HL-60/S4 treated with phorbol 12-myristate 13-acetate at 8.2 ng/mL for 4 days and 3 days (cell line): ENCODE data around the gene SIPA1L3.
"Not testable (repeated sequence)": the region's sequence is repeated elsewhere in the genome, so short reads cannot be mapped to it uniquely, and the experiment has no call there.

Source experiments
- in situ Hi-C: fragments of 300-500 bp; cut with MboI; formaldehyde crosslinking; loops from 2 replicates; pipeline ENCODE4 v1.15.0; 2022; ENCODE audit warnings: low sequenced_read_pairs

SIPA1L3 gene

DNA sequence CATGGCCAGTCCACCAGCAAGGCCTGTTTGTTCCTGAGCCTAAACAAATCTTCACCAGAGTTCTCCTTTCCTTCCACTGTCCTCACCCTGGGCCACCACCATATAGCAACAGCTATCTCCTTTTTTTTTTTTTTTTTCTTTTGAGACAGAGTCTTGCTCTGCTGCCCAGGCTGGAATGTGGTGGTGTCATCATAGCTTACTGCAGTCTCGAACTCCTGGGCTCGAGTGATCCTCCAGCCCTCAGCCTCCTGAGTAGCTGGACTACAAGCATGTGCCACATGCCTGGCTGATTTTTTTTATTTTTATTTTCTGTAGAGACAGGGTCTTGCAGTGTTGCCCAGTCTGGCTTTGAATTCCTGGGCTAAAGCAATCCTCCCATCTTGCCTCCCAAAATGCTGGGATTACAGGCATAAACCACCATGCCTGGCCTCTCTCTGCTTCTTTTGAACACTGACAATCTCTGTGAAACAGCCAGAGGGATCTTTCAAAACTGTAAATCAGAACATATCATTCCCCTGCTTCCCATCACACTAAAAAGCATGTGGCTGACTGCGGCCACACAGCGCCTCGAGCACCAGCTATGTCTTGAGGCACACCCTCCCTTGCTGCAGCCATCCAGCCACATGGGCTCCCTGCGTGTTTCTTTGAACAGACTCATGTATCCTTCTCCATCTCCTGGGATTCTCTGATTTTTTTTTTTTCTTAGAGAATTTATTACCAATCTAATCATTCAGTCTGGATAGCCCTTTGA, 110.6 kb downstream of the SIPA1L3 start:
- in situ Hi-C loops = no loop called here

DNA sequence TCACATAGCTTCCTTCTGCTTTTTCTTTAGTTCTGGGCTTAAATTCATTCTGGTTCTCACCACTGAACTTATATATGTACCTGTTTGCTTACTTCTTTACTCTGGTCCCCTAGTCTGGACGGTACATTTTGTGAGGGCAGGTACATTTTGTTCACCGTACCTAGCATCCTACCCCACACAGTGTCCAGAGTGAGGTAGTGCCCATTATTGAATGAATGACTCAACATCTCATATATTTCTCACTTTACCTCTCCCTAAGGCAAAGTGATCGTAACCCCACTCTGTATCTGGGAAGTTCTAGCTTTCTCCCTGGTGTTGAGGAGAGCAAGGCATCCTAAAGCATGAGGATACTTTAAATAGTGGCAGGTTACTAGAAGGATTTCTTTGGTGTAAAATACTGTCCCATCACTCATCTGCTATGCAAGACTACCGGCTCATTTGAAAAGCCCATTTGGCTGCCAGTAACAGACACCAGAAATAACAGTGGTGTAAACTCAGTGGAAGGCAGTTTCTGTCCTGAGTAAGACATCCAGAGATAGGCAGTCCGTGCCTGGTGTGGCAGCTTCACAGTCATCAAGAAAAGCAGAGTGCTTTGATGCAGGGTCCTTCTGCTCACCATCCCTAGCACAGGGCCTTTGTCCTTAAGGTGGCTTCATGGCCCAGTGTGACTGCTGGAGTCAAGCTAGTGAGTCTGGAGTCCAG, 111.8 kb downstream of the SIPA1L3 start:
- in situ Hi-C loops = no loop called here

DNA sequence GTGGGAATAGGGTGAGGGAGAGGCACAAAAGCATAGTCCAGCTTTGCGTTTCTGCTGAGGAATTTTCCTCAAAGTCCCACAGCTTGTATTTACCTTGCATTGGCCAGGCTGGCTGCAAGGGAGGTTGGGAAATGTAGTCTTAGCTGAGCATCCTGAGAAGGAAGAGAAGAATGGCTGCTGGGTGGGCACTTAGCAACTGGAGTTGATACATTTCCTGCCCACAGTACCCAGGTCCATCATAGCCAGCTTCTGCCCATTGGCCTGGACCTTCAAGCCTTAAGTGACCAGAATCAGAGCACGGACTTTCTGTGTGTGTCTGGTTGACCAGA, 112.4 kb downstream of the SIPA1L3 start:
- in situ Hi-C loops = no loop called here

DNA sequence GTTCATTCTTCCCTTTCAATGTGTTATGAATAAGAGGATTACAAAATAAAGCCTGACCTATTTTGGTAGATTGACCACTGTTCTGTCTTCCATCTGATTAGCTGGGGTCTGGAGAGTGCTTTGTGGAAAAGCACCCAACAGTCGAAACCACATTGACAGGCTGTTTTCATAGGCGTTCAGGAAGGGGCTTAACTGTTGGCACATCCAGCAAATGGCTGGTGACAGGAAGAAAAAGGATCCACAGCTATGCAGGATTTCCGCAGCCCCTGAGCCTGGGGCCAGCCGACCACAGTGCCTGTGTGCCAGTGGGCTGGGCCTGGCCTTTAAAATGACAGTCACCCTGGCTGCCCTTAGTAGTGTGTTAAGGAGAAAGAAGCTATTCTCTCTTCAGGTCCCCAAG, 113.3 kb downstream of the SIPA1L3 start:
- in situ Hi-C loops = no loop called here

DNA sequence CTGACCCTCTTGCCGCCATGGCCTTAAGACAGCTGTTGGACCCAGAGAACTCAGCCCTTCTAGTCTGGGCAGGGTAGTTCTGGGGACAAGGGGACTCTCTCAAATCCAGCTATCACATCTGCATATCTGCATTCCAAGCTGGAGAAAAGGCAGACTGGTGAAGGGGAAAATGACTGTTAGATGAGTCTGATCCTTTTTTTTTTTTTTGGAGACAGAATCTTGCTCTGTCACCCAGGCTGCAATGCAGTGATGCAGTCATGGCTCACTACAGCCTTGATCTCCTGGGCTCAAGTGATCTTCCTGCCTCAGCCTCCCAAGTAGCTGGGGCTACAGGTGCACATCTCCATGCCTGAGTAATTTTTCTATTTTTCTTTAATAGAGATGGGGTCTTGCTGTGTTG, 114.3 kb downstream of the SIPA1L3 start:
- in situ Hi-C loops = no loop called here

DNA sequence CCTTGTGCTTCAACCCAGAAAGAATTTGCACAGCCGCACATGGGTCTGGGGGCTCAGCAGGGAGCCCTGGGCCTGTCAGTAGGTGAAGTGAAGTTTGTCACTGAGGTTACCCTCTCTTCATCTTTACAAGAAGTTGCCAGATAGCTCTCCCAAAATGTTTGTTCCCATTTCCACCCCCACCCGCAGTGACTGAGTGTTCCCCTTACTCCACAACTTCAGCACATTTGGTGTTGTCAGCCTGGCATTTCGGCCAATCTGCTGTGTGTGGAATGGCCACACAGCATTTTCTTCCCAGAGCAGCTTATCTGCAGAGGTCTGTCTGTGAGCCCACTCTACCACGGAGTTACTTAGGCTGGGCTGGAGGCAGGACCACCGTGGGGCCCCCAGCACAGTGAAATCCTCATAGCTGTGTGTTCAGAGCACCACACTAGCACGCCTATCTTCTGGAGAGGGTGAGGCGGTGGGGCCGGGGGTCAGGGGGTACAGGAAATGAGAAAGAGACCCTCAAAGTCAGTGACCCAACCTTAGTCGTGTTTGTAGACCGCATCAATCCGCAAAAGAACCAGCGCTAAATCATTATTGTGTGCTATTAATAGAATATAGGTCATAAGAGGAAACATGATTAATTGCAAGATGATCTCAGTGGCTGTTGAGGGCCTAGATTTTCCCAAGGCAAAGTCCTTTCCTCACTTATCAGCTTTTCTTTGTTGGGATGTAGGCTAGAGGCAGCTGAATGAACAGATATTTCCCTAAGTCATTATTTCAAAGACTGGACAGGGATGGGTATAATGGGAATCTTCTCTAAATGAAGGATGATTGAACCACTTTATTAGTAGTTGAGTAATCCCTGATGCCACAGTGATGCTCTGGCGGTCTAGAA, 116.0 kb downstream of the SIPA1L3 start:
- in situ Hi-C loops = no loop called here

DNA sequence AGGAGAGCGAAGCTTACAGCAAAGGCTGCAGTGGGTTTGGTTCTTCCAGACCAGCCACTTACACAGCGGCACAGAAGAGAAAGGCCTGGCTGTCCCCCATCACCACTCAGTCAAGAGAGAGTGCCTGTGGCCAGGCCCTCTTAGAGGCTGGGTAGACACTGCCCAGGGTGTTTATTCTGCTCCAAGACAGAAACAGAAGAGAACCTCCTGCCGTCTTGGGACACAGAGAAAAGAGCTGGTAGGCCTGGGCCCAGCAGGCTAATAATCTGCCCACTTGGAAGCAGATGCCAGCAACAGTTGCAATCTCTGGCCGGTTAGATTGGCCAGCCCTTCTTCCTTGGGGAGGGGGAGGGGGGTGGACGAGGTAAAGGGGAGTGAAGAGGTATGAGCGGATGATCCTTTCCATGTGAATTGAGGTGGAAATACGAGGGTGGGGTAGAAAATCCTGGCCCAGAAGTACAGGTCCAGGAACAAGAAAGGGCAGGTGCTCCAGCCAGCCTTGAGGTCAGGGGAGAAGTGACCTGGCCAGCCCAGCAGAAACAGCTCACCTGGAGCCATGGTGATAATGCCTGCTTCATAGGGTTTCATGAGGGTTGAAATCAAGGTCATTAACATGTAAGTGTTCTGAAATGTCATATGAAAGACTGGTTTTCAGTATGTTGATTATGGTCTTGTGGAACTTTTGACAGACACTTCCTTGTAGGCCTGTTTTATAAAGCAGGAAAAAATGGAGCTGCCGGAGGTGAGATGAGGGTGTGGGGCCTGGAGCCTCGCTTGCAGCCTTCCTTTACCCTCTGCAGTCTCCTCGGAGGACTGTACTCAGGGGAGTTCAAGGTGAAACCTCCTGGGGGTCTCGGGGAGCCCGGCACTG, 116.9 kb downstream of the SIPA1L3 start:
- in situ Hi-C loops = no loop called here

DNA sequence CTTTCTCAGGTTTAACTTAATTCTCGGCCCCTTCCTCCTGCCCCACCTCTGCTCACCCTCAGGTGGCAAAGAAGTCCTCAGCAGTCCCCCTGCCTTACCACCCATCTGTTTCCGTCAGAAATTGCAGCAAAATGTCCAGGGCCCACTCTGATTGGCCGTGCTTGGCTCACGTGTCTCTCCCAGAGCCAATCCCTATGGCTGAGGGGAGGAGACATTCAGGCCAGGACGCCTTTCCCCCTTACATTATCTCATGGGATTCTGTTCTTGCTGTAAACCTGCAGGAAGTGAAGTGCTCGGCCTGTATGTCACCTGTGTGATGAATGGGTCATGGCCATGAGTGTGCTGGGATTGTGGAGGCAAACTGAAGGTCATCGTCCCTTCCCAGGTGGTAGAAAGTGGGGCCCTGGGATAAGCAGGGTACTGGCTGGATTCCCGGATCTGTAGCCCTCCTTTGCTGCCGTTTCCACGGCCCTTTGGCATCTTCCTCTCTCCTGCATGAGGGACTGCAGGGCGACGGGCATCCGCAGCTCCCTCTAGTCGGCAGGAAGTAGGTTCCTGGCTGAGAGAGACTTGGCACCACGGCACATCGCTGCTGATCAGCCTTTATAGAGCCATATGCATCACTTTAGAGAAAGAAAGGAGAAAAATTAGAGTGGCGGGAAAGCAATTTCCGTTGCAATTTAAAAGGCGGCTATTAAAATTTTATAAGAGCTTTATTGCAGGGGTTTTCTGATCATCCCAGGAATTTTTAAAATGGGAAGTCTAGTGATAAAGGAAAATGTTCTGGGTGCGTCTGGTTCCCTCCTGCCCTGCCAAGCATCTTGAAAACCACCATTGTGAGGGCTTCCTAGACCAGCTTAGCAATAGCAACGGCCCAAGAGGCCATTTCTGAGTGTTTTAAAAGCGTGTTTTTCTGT, 118.2 kb downstream of the SIPA1L3 start:
- in situ Hi-C loops = no loop called here

DNA sequence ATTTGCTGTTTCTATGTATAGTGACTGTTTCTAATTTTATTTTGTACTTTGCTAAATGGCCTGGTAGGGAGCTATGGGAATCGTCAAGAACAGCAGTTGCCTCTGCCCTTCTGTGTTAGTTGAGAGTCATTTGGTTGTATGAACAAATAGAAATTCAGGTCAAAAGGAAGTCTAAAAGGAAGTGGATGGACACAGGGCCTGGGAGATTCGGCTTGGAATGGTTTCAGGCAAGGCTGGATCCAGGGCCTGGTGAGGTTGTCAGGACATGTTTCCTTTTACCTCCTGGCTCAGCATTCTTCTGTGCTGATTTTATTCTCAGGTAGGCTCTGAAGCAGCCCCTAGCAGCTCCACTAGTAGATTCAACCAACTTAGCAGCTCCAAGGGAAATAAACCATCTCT, 118.9 kb downstream of the SIPA1L3 start:
- in situ Hi-C loops = no loop called here

DNA sequence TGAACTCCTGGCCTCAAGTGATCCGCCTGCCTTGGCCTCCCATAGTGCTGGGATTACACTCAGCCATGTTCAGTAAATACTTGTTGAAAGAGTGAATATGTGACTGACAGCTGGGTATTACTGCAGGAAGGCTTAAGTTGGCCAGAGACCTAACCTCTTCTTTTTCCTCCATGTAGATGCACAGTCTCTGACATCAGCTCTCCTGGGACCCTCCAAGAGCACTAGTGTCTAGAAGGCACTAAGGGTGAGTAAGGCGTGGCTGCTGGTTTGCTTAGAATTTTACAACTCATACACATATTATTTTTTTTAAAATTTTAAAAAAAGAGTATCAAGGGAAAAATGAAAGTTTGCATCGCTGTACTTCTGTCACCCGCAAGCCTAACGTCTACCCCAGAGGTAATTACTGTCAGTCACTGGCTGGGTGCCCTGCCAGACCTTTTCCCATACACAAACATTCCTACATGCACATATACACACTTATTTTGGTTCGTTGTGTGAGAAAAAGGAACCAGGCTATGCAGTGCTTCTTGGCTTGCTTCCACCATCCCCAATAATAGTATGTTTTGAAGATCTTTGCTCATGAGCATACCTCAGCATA, 122.0 kb downstream of the SIPA1L3 start:
- in situ Hi-C loops = no loop called here

DNA sequence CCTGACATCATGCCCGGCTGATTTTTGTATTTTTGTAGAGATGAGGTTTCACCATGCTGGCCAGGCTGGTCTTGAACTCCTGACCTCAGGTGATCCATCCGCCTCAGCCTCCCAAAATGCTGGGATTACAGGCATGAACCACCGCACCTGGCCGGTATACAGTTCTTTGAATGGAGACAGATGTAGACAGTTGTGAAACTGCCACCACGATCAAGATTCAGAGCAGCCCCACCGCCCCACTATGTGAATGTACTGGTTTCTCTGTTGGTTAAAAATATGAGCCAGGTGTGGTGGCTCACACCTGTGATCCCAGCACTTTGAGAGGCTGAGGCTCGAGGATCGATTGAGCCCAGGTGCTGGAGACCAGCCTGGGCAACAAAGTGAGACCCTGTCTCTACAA, 123.0 kb downstream of the SIPA1L3 start:
- in situ Hi-C loops = not testable (repeated sequence)

DNA sequence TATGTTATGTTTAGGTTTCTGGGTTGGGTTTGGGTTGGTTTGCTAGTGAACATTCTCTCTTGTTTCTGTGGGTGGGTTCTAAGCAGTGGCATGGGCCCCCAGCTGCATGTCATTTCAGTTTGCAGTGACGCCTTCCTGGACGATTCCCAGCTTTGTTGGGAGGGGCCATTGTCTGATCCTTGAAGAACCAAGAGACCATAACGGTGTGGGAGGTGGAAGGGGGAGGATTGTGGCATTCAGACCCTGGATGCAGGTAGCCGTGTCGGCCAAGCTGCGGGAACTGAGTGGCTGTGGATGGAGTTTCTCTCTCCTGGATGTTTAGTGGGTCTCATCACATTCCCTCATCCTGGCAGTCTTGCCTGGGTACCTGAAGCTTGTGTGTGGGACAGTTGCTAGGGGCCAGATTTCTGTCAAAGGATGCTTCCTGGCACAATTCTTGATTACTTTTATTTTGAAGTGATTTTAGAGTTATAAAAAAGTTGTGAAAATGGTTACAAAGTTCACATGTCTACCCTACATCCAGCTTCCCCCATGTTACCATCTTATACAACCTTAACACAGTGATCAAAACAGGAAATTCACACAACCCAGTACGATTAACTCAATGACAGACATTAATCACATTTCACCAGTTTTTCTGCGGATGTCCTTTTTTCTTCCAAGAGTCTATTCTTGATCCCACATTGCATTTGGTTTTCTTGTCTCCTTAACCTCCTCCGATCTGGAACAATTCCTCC, 123.8 kb downstream of the SIPA1L3 start:
- in situ Hi-C loops = no loop called here

DNA sequence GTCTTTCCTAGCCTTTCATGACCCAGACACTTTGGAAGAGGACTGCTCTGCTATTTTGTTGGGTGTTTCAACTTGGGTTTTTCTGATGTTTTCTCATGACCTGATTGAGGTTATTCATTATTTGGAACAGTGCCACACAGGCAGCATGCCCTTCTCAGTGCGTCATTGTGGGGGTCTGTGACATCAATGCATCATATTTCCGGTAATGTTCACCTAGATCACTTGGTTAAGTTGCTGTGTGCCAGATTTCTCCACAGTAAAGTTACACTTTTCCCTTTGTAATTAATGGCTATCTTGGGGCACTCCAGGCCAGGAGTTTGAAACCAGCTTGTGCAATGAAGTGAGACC, 124.4 kb downstream of the SIPA1L3 start:
- in situ Hi-C loops = no loop called here

DNA sequence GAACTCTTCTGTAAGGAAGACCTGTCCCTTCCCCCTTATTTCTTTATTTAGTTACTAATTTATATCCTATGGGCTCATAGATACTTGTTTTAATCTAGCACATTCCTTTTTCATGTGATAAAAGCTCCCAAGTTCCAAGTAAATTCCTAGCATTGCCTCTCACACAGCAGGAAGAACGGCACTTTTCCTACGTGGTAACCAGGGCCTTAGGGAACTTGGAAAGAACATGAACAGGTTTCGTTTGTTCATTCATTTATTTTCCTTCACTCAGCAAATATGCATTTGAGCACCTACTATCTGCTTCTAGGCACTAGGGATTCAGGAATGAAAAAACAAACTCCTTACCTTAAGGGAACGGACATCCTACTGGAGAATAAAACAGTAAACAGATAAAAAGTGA, 125.1 kb downstream of the SIPA1L3 start:
- in situ Hi-C loops = no loop called here

DNA sequence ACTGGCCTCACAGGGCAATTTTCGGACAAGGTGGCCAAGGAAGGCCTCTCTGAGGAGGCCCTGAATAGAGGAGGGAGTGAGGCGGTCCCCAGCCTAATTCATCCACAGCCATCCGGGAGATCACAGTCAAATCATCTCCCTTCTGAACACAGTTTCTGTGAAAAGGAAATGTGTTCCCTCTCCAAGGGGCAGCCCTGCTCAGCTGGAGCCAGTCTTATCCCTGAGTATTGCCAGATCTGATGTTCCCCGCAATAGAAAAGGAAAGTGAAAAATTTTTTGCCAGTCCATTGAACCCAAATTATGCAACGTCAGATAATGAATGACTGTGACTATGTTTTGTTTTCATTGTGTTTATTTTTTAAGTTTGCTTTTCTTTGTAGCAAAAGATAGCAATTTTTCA, 125.9 kb downstream of the SIPA1L3 start:
- in situ Hi-C loops = no loop called here

DNA sequence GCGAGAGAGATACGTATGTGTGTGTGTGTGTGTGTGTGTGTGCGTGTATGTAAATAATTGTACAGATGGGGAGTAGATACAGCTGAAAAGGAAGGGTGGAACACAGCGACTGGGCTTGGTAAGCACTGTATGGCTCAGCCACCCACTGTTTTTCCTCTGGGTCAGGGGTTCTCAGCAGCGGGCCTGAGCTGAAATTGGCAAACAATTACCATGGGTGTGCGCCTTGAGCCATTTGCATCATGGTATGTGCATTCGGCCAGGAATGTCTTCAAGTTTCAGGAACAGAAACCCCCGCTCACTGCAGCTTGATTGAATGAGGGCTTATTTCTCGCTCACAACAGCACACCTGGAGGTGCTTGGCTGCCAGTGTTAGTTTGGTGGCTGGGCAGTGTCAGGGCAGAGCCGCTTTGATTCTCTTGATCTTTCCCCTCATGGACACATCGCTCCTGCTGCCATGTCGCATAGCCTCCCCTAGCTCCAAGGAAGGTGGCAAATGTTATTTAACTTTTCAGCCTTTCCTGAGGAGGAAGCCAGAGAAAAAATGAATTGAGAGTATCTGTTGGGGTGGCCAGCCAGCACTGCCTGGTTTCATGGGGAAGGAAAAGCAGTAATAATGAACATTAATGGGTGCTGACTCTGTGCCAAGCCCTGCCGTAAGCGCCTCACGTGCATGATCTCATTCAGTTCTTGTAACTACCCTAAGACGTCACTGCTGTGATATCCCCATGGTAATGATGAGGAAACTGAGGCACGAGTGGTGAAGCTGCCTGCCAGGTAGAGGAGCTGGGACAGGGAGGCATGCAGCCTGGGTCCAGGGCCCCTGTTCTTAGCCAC, 126.9 kb downstream of the SIPA1L3 start:
- in situ Hi-C loops = no loop called here

DNA sequence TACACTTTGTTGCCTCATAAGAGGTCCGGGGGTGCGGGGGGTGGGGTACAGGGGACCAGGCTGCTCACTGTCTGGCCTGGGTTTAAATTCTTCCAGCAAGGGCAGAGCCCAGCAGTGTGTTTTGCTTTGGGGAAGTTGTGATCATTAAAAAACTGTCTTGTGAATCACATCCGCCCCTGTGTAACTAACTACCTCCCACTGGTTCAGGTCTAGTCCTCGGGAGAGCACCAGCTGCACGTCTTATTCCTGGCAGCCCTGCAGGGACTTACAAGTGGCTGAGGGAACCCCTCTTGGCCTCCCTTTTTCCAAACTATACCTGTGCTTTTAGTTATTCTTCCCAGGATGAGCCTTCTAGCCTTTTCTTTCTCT, 127.5 kb downstream of the SIPA1L3 start:
- in situ Hi-C loops = no loop called here
